IMR-90 (cell line): ENCODE results near the gene RPL31. TPM values are rescaled to one million over a fixed set of nuclear protein-coding genes. Genes with fewer than 3 reads are reported as not detected.

Experiments
- ATAC-seq: fragments of 200-7000 bp; cut with Tn5 transposase; 2 replicates; pipeline ENCODE4 v1.9.1; 2020; ENCODE audit warnings: low read depth, mild to moderate bottlenecking, moderate library complexity
- BruUV-seq: library from RNA; stranded (reverse); fragments of 400-500 nt; replicated peaks from 2 replicates; lab custom pipeline; 2021; lab: Mats Ljungman, UMichigan
- CTCF ChIA-PET: fragments of 300-600 bp; formaldehyde crosslinking; extraction: SDS; loops from one replicate; lab custom pipeline; 2021; ENCODE audit warnings: antibody characterized with exemption; lab: Yijun Ruan, JAX
- POLR2A ChIA-PET: fragments of 300-600 bp; sonication (Branson Sonifier 250); formaldehyde crosslinking; loops from one replicate; lab custom pipeline; 2022; ENCODE audit warnings: antibody characterized with exemption; ENCODE audit not compliant: unreplicated experiment; lab: Charles Lee
- DNase-seq: peaks from one replicate; pipeline ENCODE4 v3.0.0; 2013
- H2AFZ ChIP-seq: replicated peaks from 2 replicates; pipeline ENCODE3; 2013; ENCODE audit warnings: low read length, mild to moderate bottlenecking; ENCODE audit not compliant: poor library complexity
- H2AK5ac ChIP-seq: 2 replicates; pipeline ENCODE4 v1.6.1; 2013; ENCODE audit warnings: low read depth, low read length, inconsistent platforms
- H2AK9ac ChIP-seq: replicated peaks from 2 replicates; pipeline ENCODE3; 2013; ENCODE audit warnings: mild to moderate bottlenecking, low read depth, low read length, moderate library complexity; ENCODE audit not compliant: poor library complexity
- H2BK120ac ChIP-seq: 2 replicates; pipeline ENCODE4 v1.6.1; 2013; ENCODE audit warnings: low read depth, low read length, inconsistent platforms
- H2BK15ac ChIP-seq: 3 replicates; pipeline ENCODE4 v1.6.1; 2013; ENCODE audit warnings: low read depth, low read length, inconsistent platforms
- H2BK20ac ChIP-seq: 2 replicates; pipeline ENCODE4 v1.6.1; 2013; ENCODE audit warnings: low read depth, mild to moderate bottlenecking, inconsistent platforms, low read length, moderate library complexity
- H2BK5ac ChIP-seq: 2 replicates; pipeline ENCODE4 v1.6.1; 2013; ENCODE audit warnings: mild to moderate bottlenecking, low read depth, low read length, inconsistent platforms; ENCODE audit not compliant: poor library complexity, severe bottlenecking
- H3K14ac ChIP-seq: replicated peaks from 2 replicates; pipeline ENCODE4 v1.6.1; 2013; ENCODE audit warnings: low read depth, low read length, inconsistent platforms
- H3K18ac ChIP-seq: 2 replicates; pipeline ENCODE4 v1.6.1; 2013; ENCODE audit warnings: low read depth, low read length, control low read depth
- H3K23ac ChIP-seq: 2 replicates; pipeline ENCODE4 v1.6.1; 2013; ENCODE audit warnings: low read depth, low read length, inconsistent platforms
- H3K27ac ChIP-seq: 2 replicates; pipeline ENCODE4 v1.5.1; 2013; ENCODE audit warnings: mild to moderate bottlenecking, control low read depth, low read length; ENCODE audit not compliant: insufficient read depth
- H3K27me3 ChIP-seq: 2 replicates; pipeline ENCODE4 v1.6.1; 2013; ENCODE audit warnings: low read length; ENCODE audit not compliant: control insufficient read depth, insufficient read depth
- H3K36me3 ChIP-seq: 2 replicates; pipeline ENCODE4 v1.6.1; 2013; ENCODE audit warnings: low read length, mixed read lengths; ENCODE audit not compliant: control insufficient read depth, insufficient read depth
- H3K4ac ChIP-seq: 2 replicates; pipeline ENCODE4 v1.6.1; 2013; ENCODE audit warnings: low read depth, low read length, inconsistent platforms
- H3K4me1 ChIP-seq: 2 replicates; pipeline ENCODE4 v1.6.1; 2013; ENCODE audit warnings: low read length, mixed read lengths; ENCODE audit not compliant: control insufficient read depth, insufficient read depth
- H3K4me2 ChIP-seq: 2 replicates; pipeline ENCODE4 v1.6.1; 2013; ENCODE audit warnings: low read depth, mild to moderate bottlenecking, control low read depth, low read length, moderate library complexity
- H3K4me3 ChIP-seq: 2 replicates; pipeline ENCODE4 v1.5.1; 2013; ENCODE audit warnings: low read depth, mild to moderate bottlenecking, control low read depth, low read length, moderate library complexity; ENCODE audit not compliant: insufficient read depth
- H3K56ac ChIP-seq: 2 replicates; pipeline ENCODE4 v1.6.1; 2013; ENCODE audit warnings: low read length, inconsistent platforms; ENCODE audit not compliant: insufficient read depth; ENCODE audit errors: extremely low read depth
- H3K79me1 ChIP-seq, 2 experiments: 2 replicates each; pipeline ENCODE4 v1.6.1; 2013; ENCODE audit warnings: low read length in 2 of 2, inconsistent platforms in 1 of 2, low read depth in 1 of 2
- H3K9ac ChIP-seq: 2 replicates; pipeline ENCODE4 v1.6.1; 2013; ENCODE audit warnings: low read depth, low read length, control low read depth
- H3K9me1 ChIP-seq: 2 replicates; pipeline ENCODE4 v1.6.1; 2013; ENCODE audit warnings: low read length, inconsistent platforms; ENCODE audit not compliant: insufficient read depth
- H3K9me3 ChIP-seq: 2 replicates; pipeline ENCODE4 v1.6.1; 2013; ENCODE audit warnings: low read length; ENCODE audit not compliant: control insufficient read depth, insufficient read depth
- H4K20me1 ChIP-seq: 2 replicates; pipeline ENCODE4 v1.6.1; 2013; ENCODE audit warnings: low read length, inconsistent platforms; ENCODE audit not compliant: insufficient read depth
- H4K5ac ChIP-seq: 2 replicates; pipeline ENCODE4 v1.6.1; 2013; ENCODE audit warnings: mild to moderate bottlenecking, low read depth, low read length, control low read depth
- H4K8ac ChIP-seq, 2 experiments: 2 replicates each; pipeline ENCODE4 v1.6.1; 2013; ENCODE audit warnings: low read depth in 2 of 2, low read length in 2 of 2, control low read depth in 1 of 2, inconsistent platforms in 1 of 2
- H4K91ac ChIP-seq: 2 replicates; pipeline ENCODE4 v1.6.1; 2013; ENCODE audit warnings: low read depth, low read length, inconsistent platforms; ENCODE audit not compliant: insufficient read depth
- BHLHE40 ChIP-seq: fragments of 150-350 bp; IDR thresholded peaks from 2 replicates; pipeline ENCODE4 v1.6.1; 2016; ENCODE audit warnings: mild to moderate bottlenecking, low read depth, low read length
- CHD1 ChIP-seq: IDR thresholded peaks from 2 replicates; pipeline ENCODE4 v1.6.1; 2012; ENCODE audit warnings: low read depth, low read length, improper control_type of control experiment
- MAZ ChIP-seq: IDR thresholded peaks from 2 replicates; pipeline ENCODE4 v1.6.1; 2012; ENCODE audit warnings: low read depth, mild to moderate bottlenecking, low read length, improper control_type of control experiment, moderate library complexity, borderline replicate concordance
- RCOR1 ChIP-seq: IDR thresholded peaks from 2 replicates; pipeline ENCODE4 v1.6.1; 2012; ENCODE audit warnings: mild to moderate bottlenecking, low read length, improper control_type of control experiment; ENCODE audit not compliant: insufficient replicate concordance
- WGBS, 2 experiments: methylation state at CpG; one replicate each; pipeline versions ENCODE4 v1.1.5 to v1.1.7; 2013; ENCODE audit warnings: missing lambda C conversion rate in 2 of 2; ENCODE audit not compliant: insufficient read length in 1 of 2; ENCODE audit errors: extremely low coverage in 2 of 2; 5-methylcytosine and 5-hydroxymethylcytosine counted together
- dilution Hi-C: fragments of 300-500 bp; cut with HindIII; formaldehyde crosslinking; loops from one replicate; pipeline ENCODE4 v1.14.3; 2018; ENCODE audit warnings: low sequenced_read_pairs; ENCODE audit not compliant: unreplicated experiment
- in situ Hi-C: fragments of 300-500 bp; cut with MboI; formaldehyde crosslinking; loops from 3 replicates; pipeline ENCODE4 v1.14.3; 2019; ENCODE audit warnings: low sequenced_read_pairs, inconsistent platforms, mixed read lengths
- intact Hi-C: fragments of 100-400 bp; cut with micrococcal nuclease; formaldehyde crosslinking; loops from 2 replicates; pipeline ENCODE4 v1.10.0; 2022
- polyA plus RNA-seq, 3 experiments: library from polyadenylated mRNA; depleted of rRNA; stranded (reverse); fragments of >200 nt; gene quantifications; 2 replicates each; pipeline ENCODE4 v1.2.3, GENCODE V29; 2012; ENCODE audit warnings: low replicate concordance in 1 of 3
- total RNA-seq: library from RNA; depleted of rRNA; stranded (reverse); fragments of >200 nt; gene quantifications from 2 replicates; pipeline ENCODE4 v1.2.3, GENCODE V29; 2012
- TF ChIP-seq, protein P1 (sequence below): fragments of 150-350 bp; IDR thresholded peaks from 2 replicates; pipeline ENCODE4 v1.6.1; 2016; ENCODE audit warnings: low read depth, mild to moderate bottlenecking, low read length, moderate library complexity, borderline replicate concordance

Gene RPL31
- total and polyA plus RNA-seq, 2 of the 4 experiments (the other 2 are of a cell fraction), result 358 to 2,908 TPM

DNA sequence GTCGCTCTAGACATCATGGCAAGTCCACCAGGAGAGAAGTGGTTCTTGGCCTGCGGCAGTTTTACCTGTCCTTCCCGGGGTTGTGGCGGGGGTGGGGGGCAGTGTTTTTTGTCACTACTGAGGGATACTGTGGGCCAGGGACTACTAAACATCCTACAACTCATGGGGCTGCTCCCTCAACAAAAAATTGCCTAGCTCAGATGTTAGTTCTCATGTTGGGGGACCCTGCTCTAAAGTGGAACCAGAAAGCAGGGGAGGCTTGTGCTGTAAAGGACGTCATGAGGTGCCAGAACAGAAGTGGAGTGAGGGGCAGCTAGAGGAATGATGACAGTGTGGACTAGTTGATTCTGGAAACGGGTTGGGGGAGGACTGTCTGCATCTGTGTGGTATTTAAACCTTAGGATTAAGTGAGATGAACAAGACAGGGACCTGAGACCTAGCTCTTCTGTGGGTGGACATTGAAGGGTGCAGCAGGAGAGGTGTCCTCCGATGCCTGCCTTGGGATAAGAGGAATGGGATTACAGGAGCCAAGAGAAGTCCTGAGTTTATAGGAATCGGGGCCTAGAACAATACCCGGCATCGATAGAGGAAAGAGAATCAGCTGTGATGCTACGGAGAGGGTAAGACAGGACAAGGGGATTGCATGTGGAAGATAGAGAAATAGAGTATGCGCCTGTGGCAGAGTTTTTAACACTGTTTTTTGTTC lies 2.7 kb downstream of the RPL31 start:
- Histone ChIP-seq H4K91ac (no peak overlapping the region), H4K20me1 (peaks cover 62% of the 10 kb centered on the region), H3K36me3 (peaks cover 45% of the 10 kb centered on the region), H2BK20ac (no peak overlapping the region), H2AK9ac (peak overlapping the region; percentile 20), H3K56ac (no peak overlapping the region), H3K79me1 (peaks cover 21 to 58% of the 10 kb centered on the region in 2 experiments), H3K4ac (no peak overlapping the region), H2BK120ac (no peak overlapping the region), H3K4me2 (no peak overlapping the region; the same call in 1 of the 2 replicates), H2BK15ac (no peak overlapping the region), H4K8ac (0 out of 4 replicates have a peak overlapping the region, but pooled peaks of 1 of the 2 experiments have one; percentile 9), H3K18ac (no peak overlapping the region), H3K23ac (peak overlapping the region; percentile 94; the same call in 1 of the 2 replicates), H2AFZ (no peak overlapping the region), H3K9me1 (peaks cover 23% of the 10 kb centered on the region), H3K9ac (peak overlapping the region; percentile 44; the same call in 1 of the 2 replicates), H2AK5ac (no peak overlapping the region), H3K27me3 (no peaks in the 10 kb centered on the region), H3K27ac (no peak overlapping the region), H3K14ac (no peak overlapping the region), H3K9me3 (no peaks in the 10 kb centered on the region), H2BK5ac (no peak overlapping the region), H4K5ac (no peak overlapping the region), H3K4me3 (no peak overlapping the region), H3K4me1 (peaks cover 9% of the 10 kb centered on the region)
- POLR2A ChIA-PET, result no interaction called here
- ATAC-seq (no peak), DNase-seq (no peak)
- intact Hi-C loops (loop anchor here (5.0 kb wide), 1 partner anchor 272 kb away; no protein-coding TSS in a partner anchor), dilution Hi-C loops (no loop called here), in situ Hi-C loops (no loop called here)
- no TSS peak for BruUV-seq
- 100% methylated on average over 3 of the region's 12 CpGs; no CpG with 5 or more reads in 1 of the 2 experiments for WGBS, 2 experiments
- TF ChIP-seq CHD1, result no peak
- TF ChIP-seq, protein P1, sequence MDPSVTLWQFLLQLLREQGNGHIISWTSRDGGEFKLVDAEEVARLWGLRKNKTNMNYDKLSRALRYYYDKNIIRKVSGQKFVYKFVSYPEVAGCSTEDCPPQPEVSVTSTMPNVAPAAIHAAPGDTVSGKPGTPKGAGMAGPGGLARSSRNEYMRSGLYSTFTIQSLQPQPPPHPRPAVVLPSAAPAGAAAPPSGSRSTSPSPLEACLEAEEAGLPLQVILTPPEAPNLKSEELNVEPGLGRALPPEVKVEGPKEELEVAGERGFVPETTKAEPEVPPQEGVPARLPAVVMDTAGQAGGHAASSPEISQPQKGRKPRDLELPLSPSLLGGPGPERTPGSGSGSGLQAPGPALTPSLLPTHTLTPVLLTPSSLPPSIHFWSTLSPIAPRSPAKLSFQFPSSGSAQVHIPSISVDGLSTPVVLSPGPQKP, result no peak
- TF ChIP-seq RCOR1, result no peak
- no peak for TF ChIP-seq BHLHE40
- no peak for TF ChIP-seq MAZ
- CTCF ChIA-PET, result no interaction called here
